Inferior parietal cortex (tissue), 1 donor: ENCODE results near the gene ASPDH.
A peak's percentile ranks its signal among the peaks of the same experiment; 100 is the strongest.

Experiments
- DNase-seq: peaks from one replicate; pipeline ENCODE4 v3.0.0-alpha.2; 2016; ENCODE audit errors: extremely low spot score

ASPDH gene

GRCh38 chr19:50496189-50497021 lies 17.3 kb downstream of the ASPDH start:
- DNase-seq: peak; percentile 81

GRCh38 chr19:50495020-50495531 lies 18.6 kb downstream of the ASPDH start:
- no peak for DNase-seq

DNA sequence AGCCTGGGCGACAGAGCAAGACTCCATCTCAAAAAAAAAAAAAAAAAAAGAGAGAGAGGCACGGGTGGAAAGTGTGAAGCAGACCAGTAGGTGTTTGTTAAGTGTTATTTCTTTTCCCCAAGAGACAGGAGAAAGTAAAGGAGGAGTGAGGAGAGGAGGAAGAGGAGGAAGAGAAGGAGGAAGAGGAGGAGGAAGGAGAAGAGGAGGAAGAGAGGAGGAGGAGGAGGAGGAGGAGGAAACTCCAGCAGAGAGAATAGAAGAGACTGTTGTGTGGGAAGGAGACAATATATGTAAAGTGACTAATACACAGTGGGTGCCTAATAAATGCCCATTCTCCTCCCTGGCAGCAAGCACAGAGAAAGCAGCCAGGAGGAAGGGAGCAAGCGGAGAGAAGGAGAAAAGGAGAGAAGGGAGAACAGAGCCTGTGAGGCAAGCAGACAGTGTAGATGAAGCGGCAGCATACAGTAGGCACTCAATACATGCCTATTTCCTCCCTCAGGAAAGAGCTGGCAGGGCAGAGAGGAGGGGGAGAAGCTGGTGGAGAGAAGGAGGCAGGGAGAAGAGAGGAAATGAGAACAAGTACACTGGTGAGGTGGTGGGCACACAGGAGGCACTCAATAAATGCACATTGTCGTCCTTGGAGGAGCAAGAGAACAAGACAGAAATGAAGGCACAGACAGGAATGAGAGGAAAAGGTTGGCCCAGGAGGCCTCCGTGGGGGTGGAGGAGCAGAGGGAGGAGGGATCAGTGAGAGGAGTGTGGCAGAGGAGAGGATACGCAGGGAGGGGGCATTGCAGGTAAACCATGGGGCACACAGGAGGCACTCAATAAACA lies 19.3 kb downstream of the ASPDH start:
- no peak for DNase-seq

- no peak for DNase-seq
Measured at GRCh38 chr19:50493171-50493570, 20.5 kb downstream of the ASPDH start.

- DNase-seq: no peak
Measured at GRCh38 chr19:50492303-50493052, 21.2 kb downstream of the ASPDH start.

DNA sequence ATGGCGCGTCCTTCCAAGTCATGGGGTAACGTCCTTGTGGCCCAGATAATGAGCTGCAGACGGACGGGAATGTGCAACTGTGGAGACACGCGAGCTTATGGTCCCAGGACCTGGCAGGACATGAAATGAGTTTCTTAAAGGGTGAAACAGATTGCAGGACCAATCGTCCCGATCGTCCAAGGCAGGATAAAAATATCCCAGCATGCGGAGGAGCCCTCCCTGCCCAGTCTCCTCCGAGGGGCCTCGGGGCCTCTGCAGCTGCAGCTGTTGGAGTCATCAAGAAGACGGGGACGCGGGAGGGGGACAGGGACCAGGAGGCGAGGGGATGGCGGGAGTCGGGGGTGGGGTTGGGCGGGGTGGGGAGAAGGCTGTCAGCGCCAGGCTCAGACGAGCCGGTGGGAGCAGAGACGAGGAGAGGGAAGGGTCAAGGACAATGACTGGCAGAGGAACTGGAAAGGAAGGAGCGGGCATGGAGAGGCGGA lies 22.7 kb downstream of the ASPDH start:
- DNase-seq: no peak

DNA sequence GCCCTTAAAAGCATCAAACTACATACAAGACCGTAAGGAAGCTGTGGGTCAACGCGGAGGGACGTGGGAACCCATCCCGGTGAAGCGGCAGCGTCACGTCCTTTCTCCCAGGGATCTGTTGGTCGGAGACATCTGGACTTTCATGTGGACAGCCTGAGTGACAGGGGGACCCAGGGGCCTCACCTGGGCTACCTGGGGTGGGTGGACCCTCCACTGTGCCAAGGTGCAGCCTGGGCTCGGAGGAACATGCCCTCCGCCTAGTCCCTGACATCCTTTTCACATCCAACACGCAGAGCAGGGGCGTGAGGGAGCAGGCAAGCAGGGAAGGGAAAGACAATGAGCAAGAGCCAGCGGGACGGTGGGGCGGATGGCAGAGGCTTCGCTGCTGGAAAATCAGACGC lies 23.3 kb downstream of the ASPDH start:
- DNase-seq: no peak

DNA sequence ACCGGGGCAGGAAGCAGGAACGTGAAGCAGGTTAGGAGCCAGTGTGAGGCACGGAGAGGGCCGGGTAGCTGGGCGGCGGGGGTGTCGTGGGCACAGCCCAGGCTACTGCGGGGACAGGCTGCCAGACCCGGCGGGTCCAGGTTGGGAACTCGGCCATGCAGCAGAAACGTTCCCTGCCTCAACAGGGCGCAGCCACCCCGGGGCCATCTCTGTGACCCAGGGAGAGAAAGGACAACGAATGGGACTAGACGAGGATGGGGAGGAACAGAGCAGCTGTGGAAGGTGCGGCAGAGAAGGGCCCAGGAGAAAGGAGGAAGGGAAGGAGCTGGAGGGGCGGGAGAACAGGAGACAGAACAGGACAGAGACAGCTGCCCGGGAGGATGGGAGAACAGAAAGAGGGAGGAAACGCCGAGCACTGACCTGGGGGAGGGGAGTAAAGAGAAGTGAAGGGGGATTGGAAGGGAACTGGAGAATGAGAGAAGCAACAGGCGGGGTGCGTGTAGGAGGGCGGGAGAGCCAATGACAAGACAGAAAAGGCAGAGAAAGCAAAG lies 24.2 kb downstream of the ASPDH start:
- no peak for DNase-seq

GRCh38 chr19:50488389-50489194 lies 25.1 kb downstream of the ASPDH start:
- no peak for DNase-seq

DNA sequence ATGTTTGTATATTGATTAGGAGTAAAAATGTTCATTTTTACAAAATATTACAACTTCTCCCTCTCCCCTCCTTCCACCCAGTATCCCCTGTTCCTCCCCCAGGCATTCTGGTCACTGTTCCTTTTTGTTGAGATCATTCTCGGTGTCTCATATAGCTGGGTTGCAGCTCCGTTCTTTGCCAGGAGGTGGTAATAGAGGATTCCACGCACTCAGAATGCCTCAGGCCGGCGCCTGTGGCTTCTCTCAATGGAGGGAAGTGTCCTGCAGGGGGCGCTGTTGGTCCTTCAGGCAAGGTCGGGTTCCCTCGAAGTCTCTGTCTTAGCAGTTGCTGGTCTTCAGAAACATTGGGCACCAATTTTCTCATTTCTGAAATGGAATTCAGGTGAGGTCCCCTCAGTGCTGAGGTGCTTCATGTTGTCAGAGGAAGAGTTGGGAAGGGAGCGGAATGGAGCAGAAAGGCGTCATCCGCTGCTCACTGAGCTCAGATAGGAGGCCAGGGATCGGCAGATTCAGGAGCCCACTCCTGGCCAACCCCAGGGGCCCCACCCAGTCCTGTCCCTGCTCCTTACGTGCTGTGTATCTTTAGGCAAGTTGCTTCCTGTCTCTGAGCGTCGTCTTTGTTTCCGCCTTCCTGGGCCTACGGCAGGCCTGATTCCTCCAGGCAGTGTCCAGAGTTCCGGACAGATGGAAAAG lies 26.7 kb downstream of the ASPDH start:
- no peak for DNase-seq

DNA sequence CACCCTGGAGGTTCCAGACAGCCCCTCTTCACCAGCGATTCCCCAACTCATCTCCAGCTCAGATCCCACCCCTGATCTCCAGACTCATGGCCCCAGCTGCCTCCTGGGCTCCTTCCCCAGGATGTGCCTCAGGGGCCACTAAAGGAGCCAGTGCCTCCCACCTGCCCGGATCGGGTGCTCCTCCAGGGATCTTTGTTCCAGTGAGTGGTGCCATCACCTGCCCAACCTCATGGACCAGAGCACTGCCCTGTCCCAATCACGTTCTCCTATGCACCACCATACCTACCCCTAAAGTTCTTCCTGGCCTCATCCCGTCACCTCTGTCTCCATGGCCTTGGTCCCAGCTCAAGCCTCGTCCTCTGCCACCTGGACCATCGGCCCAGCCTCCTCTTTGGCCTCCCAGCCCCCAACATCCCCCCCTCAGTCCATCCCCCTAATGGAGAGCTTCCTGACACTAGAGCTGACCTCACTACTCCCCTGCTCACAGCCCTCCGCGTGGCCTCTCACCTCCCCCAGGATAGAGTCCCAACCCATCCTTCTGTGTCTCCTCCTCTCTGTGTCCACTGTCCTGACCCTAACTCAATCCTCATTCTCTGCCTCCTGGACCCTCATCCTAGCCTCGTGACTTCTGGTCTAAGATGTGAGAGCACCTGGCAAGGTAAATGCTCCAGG lies 28.3 kb downstream of the ASPDH start:
- no peak for DNase-seq

DNA sequence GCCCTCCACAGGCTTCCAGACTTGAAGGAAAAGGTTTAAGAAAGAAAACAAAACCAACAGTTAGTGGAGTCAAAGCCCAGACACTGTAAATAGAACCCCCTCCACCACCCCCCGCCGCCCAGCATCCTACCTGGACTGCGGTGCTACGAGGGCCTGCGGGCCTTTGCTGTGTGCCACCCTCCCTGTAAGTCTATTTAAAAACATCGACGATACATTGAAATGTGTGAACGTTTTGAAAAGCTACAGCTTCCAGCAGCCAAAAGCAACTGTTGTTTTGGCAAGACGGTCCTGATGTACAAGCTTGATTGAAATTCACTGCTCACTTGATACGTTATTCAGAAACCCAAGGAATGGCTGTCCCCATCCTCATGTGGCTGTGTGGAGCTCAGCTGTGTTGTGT lies 30.8 kb downstream of the ASPDH start:
- no peak for DNase-seq

DNA sequence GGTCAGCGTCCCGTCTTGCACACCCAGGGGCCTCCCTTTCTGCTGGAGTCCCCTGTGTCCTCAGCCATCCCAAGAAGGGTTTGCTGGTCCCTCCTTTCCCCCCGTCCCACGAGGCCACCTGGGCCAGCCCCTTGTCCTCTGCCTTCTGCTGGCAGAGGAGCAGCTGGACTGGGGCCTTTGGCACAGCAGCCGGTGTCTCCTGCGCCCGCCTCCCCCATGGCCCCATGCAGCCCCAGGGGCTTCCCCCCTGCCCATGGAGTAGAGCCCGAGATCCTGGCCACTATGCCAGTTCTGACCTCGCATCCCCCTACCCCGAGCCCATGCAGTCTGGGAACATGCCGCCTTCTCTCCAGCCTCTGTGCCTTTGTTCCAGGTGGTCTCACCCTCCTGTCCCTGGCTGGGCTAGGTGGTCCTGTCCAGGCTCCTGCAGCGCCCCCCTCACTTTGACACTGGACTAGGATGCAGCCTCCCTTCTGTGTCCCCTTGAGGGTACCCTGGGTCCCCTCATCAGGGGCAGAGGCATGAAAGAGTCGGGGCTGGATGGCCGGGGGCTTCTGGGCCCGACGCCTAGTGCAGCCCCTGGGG lies 31.4 kb downstream of the ASPDH start:
- no peak for DNase-seq

- no peak for DNase-seq
Measured at GRCh38 chr19:50481351-50482149, 32.2 kb downstream of the ASPDH start.

- DNase-seq: no peak
Measured at GRCh38 chr19:50480281-50481111, 33.2 kb downstream of the ASPDH start.

- DNase-seq: no peak
Measured at GRCh38 chr19:50479761-50480251, 33.9 kb downstream of the ASPDH start.
